Stimulated activated CD4-positive, alpha-beta T cell treated with anti-CD3 and anti-CD28 coated beads, Interleukin-2, amount 100 ng/mL, for 4 hours (primary cell): Measurements from ENCODE around the gene RHOB.
"Not testable (repeated sequence)": the region's sequence is repeated elsewhere in the genome, so short reads cannot be mapped to it uniquely, and the experiment has no call there.

ENCODE experiments used
- DNase-seq: peaks from one replicate; pipeline ENCODE4 v3.0.0-alpha.2; 2020; ENCODE audit warnings: low read depth

The RHOB gene

DNA sequence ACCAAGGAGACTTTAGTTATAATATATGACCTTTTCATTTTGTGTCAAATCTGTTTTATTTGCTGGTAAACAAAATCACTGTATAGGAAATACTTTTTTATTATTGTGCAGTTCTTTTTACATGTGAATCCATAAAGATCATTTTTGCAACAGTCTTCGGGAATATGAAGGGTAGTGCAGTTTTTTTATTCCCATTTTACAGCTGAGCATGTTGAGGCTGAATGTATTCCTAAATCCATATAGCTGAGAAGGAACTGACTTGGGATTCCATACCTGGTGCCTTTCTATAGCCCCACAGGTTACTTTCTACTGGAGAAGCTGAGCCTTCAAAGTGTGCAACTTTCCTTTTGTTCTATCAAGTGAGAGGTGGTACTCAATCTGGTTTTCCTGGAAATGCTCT, 29.6 kb downstream of the RHOB start:
- DNase-seq = no peak

DNA sequence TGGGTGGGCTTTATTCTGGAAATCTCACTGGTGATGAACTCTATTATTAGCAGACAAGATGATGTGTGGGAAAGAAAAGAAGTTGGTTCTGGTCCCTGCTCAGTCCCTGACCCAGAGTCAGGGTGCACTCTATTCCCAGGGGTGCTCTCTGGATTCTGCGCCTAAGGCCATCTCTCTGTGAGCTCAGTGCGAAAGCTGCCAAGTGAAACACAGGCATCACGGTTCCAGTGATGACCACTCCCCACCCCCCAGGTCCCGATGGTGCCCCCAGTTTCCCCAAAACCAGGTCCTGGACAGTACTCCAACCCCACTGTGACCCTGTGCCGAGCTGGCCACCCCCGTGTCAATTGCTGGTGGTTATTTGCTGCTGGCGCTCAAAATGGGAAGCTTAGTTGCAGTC, 30.1 kb downstream of the RHOB start:
- DNase-seq = no peak

DNA sequence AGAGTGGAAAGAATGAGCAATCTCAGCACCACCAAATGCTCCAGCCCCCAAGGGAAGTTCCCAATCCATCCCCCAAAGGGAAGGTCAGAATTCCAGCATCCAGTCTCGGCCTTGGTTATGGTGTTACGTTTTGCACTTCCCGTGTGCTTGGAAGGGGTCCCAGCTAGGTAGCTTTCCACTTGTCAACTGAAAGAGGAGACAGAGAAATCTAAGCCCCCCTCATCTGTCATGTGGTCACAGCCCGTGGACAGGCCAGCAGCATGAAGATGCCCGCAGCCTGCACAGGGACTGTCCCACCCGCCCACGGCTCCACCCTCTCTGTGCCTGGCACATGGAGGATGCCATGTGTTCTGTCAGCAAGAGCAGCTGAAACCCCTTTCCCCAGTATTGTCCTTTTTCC, 32.1 kb downstream of the RHOB start:
- no peak for DNase-seq

DNA sequence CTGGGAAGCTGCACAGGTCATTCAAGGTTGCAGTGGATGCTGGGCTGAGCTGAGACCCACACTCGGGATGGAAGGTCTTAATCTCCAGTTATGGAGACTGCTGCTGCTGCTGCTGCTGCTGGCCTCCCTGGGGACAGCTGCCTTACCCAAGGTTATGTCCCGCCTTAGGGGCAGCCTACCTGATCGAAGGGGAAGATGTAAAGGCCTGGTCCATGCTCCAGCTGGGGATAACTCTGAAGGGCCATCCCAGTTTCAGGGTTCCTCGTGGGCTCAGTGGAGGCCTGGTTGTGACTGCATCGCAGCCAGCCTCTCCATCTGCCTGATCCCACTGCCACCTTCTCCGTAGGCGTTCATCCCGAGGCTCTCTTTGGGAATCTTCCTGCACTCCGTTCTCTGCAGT, 33.0 kb downstream of the RHOB start:
- no peak for DNase-seq

DNA sequence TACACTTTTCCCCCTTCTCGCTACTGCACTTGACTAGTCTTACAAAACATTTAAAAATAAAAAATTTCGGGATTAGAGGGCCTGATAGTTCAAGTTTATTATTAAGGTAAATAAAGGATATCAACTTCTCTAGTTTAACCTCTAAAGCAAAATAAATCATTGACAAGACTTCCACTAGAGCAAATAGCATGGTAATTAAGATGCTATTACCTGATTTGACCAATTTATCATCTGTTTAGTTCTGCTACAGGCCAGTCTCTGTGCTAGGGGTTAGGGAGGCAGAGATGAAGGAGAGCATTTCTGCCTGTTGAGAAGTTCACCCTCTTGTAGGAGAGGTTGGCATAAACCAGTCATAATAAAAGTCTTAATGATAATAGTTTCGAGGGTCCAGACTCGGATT, 34.0 kb downstream of the RHOB start:
- no peak for DNase-seq

DNA sequence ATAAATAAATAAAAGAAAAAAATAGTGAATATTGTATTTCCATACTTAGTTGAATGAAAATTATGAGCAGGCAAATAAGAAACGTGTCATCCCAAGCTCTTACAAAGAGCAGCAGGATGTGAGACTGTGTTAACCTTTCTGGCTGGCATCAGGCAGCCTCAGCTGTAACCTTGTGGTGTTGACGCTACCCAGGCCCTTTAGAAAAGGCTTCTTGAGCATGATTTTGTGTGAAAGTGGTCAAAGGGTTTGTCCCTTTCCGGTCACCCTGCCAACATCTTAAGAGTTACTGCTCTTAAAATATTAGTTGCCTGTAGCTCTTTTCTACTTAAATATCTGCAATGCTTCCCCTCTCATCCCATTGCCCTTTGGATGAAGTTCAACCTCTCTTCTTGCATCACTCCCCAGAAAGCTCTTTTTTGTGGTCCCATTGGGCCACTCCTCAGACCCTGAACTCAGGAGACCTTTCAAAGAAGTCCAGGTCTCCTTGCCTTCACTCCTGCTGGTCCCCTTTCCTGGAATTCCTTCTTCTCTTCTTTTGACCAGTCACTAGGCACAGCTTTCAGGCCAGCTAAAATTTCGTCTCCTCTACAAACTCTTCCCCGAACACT, 35.0 kb downstream of the RHOB start:
- DNase-seq = no peak

DNA sequence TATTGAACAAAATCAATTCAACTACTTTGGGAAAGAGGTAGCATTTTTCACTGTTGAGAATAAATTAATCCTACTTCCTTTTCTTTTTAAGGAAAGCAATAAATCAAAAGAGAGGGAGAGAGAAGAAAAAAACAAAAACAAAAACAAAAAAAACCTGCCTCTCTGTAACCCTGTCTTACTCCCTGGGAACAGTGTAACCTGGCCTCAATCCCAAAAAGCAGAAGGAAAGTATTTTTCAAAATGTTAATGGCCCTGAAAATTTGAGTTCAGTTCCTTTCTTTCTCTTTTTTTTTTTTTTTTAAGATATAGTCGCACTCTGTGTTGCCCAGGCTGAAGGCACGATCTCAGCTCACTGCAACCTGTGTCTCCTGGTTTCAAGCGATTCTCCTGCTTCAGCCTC, 35.9 kb downstream of the RHOB start:
- DNase-seq = no peak

DNA sequence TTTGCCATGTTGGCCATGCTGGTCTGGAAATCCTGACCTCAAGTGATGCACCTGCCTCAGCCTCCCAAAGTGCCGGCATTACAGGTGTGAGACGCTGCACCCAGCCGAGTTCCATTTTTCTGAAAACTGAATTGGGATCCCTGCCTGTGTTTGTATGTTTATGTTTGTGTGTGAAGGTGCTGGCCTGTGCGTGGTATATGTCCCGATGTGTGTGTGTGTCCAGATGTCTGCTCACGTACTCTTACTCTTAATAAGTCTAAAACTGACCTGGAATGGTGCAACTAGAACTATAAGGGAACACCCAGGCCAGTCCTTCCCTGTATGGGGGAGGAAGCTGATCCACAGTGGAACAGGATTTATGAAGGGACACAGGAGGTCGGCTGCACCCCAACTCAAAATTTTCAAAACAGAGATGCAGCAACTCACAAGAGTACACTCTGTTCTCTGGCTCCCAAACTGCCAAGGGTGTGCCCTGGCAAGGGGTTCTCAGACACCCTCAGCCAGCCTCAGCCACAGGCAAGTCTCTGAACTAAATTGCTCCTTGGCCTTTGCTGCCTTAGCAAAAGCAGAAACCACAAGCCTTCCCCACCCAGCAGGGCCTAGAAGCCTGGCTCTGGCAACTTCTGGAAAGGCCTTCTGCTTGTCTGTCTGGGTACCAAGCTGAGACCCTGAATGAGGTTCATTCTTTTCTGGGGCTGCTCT, 36.5 kb downstream of the RHOB start:
- no peak for DNase-seq

DNA sequence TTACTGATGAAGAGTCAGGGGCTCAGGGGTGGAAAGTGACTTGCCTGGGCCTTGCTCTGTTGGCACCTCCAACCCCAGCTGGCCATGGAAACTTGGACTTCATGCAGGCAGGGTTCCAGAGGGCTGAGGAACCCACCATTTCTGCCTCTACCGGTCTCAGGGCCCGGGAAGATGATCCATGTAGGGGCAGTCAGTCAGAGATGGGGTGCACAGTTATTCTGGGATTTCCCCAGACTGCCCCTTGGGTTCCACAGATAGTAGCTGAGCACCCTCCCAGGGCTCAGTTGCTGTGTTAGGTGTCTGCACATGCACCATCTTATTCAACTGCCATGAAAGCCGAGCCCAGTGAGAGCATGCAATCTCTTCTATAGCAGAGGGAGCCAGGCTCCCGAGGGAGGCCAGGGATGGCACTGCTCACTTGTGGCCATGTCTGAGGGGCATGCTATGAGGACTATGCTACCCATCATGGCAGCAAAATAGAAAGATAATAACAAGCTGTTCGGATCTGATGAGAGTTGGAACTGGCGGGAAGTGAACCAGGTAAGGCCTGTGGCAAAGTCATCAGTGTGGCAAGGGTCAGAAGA, 37.3 kb downstream of the RHOB start:
- DNase-seq = no peak

DNA sequence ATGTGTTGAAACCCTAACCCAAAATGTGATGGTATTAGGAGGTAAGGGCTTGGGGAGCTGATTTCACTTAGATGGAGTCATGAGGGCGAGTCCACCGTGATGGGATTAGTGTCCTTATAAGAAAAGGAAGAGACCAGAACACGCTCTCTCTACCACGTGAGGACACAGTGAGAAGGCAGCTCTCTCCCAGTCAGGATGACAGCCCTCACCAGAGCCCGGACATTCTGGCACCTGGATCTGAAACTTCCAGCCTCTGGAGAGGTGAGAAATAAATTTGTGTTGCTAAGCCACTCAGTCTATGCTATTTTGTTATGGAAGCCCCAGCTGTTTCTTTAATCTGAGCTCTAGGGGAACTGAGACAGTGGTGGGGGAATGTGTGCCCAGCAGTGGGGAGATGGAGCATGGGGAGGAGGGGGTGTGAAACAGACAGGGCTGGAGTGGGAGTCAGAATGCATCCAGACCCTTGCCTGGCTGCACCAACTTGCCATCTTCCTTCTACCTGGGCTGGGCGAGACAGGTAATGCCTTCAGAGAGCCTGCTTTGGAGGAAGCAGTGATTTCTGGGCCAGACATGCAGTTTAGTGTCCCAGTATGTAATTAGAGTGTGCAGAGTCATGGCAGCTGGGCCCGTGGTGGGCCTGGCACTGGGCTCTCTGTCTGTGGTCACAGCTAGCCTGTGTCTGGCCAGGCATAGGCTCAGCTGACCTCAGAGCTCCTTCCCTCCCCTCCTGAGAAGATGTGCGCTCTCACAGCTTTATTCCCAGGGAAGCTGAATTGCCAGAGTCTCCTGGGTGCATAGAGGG, 38.1 kb downstream of the RHOB start:
- DNase-seq = no peak

DNA sequence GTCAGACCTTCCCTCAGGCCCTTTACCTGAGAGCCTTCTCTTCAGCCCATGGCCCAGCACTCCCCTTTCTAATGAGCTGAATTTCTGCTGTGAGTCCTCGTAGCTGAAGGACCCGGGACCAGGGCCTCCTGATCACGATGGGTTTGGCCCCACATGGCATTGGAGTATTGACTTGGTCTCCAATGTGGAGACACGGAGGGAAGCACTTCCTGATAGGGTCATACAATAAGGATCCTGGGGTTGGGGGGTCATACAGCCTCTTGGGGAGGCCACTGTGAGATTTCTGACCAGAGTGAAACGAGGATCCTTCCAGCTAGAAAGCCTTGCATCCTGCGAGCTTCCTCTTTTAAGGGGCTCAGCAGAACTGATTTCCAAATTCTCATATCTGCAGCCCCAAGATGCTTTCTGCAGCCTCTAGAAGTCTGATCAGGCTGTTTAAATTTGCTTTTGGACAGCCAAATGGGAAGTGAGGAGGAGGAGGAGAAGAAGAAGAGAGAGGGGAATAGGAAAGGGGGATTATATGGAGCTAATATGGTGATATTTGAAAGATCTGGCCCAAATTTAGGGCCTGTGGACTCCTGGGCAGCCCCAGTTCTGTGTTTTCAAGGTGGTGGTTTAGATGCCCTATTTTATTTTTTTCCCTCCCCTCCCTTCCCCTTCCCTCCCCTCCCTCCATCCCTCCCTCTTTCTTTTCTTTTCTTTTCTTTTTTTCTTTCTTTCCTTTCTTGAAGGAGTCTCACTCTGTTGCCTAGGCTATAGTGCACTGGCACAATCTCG, 38.9 kb downstream of the RHOB start:
- DNase-seq = no peak

DNA sequence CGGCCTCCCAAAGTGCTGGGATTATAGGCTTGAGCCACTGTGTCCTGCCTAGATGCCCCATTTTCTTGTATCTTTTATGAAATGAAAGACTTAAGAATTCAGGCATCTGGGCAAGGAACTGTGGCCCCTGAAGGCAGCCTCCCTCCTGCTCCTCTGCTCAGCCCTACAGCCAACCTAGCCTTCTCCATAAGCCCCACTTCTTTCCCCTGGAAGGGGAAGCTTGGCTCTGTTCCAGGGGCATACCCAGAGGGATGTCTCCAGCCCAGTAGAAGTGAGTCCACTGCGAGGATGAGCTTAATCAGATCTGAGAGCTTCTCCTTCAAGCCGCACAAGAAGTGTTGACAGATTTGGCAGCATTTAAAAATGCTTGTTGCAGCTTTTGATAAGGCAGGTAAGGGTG, 39.7 kb downstream of the RHOB start:
- DNase-seq = no peak

DNA sequence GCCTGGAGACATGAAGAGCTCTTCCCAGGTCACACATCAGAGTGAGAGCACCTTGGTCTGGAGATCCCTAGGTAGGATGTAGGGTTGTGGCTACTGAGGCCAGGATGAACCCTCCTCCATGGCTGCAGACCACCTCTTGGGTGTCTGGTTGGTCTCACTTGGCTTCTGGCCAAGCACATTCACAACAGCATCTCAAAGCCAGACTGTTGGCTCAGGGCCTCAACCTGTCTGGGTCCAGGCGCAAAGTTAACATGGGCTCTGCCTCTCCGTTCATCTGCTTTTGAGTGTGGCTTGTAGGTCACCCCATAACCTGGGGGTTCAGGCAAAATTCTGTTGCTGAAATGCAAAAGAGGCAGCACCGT, 40.1 kb downstream of the RHOB start:
- DNase-seq = no peak

DNA sequence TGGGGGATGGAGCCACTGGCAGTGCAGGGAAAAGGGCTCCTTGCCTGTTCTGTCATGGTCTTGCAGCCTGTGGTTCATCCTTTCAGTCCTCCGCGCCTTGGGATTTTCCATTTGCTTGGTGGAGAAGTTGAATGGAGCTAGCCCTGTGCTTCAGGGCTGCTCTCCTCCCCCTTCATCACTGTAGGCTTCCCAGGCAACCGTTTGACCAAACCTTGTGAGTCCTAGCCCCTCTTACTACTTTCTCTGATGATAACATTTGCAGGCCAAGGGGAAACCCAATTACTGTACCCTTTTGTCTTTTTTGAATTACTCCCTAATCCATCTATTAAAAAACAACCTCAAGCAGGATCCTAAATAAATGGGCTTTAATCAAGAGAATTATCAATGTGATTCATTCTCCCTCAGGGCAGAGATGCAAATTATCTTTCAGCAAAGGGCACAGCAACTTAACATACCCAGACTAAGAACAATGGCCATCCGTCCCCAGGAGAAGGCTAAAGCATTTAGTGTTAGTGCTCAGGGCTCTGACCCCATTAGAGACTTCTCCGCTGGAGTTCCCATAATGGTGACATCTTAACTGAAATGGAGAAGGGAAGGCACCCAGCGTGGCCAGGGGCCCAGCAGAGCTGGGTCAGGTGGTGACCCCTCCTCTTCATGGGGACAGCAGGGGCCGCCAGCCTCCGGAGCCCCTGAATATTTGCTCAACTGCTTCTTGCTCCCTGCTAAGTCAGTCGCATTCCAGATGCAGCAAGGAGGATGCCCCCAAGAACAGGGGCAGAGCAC, 40.7 kb downstream of the RHOB start:
- DNase-seq = no peak

DNA sequence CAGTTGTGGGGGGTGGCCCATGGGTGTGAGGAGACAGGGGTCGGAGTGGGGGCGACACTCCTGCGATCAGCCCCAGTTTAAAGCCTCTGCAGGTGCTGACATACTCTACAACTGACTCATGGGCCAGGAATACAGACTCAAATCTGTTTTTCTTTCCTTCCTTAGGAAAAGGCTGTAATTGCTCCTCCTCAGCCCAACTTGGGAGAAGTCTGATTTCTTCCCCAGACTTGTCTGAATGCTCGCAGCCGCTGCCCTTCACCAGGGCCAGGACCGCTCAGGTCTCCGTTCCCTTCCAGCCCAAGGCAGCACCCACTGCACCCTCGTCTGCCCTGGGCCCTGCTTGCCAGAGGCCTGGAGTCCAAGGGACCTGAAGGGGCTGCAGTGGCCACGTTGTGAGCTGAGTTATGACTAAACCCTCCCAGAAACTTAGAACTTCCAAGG, 41.3 kb downstream of the RHOB start:
- no peak for DNase-seq

DNA sequence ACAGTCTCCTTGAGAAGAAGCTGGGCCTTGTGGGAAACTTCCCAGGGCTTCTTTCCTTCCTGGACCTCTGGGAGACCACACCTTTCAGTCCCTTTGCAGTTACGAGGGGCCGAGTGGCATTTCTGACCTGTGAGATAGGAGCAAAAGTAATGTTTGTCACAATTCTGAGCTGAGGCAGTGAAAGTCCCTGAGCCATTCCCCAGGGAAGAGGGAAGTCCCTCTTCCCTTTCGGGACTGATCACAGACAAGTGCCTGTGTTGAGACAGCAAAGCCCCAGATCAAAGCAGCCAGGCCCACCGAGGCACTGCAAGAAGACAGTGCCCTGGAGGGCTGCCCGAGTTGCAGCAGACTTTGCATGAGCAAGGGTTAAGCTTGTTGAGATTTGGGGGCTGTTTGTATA, 41.9 kb downstream of the RHOB start:
- DNase-seq = no peak

DNA sequence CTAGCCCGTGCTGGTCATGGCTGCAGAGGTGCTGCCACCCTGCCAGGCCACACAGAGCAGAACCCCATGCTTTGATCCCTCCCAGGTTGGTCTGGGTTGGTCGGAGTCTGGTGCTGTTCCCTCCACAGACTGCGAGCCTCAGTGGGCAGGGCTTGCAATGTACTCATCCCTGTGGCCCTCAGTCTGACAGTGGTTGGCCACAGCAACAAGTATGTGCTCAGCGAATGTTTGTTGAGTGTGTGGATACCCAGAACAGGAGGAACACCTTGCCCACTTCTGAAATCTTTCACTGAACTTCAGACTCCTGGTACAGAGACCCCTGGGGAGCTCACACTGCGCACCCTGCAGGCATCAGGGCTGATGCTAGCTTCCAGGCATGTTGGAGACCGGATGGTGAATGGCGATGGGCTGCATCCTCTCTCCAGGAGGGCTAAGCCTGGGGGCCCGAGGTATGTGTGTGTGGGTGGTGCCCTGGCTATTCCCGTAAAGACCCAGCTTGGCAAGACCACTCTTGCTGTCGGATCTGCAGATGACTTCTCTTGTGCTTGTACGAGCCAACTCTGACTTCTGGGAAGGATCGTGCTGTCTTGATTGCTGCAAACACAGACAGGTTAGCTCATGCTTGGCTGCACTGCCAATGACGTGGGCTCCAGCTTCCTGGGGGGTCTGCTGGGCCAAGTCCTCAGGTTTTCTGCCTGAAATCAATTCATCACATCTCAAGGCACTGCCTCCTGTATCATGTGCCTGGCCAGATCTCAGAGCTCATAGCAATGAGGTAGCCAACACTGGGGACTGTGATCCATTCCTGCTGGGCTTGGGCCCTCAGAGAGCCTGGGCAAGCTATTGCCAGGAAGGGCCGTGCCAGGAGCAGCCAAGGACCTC, 43.7 kb downstream of the RHOB start:
- DNase-seq = no peak

DNA sequence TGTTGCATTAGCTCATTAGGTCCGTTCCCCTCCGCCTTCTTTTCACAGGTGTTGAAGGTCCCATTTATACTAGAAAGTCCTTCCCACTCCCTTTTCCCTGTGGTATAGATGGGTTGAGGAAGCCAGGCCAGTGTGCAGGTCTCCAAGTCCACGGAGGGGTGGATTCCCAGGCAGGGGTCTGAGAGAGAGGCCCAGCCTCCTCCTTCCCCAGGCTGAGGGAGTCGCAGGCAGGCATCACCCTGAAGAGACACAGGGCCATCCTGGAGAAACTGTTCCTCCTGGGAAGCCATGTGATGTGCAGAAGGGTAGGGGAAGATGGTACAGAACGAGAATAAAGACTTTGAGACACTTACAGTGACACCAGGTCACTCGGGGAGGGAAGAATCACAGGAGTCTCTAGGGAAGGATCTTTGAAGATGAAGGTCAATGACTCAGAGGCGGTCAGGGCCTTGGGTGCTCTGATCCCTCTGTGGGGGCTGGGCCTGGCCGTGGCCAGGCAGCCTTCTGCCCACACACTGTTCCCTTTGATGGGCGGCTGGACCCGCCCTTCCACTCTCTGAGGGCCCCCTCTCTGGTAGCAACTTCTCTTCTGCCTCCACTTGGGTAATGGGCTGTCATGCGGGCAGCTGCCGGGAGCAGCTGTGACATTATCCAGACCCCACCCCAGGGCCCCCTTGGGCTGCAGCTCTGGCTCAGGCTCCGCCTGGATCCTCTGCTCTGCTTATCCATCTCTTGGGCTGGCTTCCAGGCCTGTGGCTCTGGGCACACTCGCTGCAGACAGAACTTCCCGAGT, 45.1 kb downstream of the RHOB start:
- no peak for DNase-seq

DNA sequence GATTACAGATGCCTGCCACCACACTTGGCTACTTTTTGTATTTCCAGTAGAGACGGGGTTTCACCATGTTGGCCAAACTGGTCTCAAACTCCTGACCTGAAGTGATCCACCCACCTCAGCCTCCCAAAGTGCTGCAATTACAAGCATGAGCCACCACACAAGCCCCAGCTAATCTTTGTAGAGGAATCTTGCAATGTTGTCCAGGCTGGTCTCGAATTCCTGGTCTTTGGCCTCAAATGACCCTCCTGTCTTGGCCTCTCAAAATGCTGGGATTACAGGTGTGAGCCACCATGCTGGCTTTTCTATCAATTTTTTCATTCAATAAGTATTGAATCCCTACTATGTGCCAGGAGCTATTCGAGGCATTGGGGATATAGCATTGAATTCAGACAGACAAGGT, 46.2 kb downstream of the RHOB start:
- not testable (repeated sequence) for DNase-seq

DNA sequence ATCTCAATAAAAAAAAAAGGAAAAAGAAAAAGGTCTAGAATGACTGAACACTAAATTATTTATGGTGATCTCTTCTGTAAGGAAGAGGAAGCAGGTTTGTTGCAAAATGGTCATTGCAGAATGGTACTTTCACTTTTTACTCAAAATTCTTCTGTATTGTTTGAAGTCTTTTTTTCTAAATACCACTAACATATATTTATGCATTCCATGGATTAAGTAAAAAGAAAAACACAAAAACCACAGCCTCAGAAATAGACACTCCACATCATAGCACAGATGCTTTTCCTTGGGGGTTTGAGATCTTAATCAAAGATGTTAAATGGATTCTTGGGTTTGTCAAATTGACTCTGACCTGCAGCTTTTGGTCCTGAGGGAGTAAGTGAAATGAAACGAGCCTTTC, 47.4 kb downstream of the RHOB start:
- DNase-seq = no peak
